A549 (cell line): ENCODE measurements around the gene ASCL2. TPM values are rescaled to one million over a fixed set of nuclear protein-coding genes. Genes with fewer than 3 reads are reported as not detected.

Experiments used
- ATAC-seq, 2 experiments: fragments of 200-7000 bp in 1 of 2; fragments of >200 bp in 1 of 2; cut with Nextera tagmentation in 1 of 2; cut with Tn5 transposase in 1 of 2; 3 replicates each; pipeline versions ENCODE4 v1.8.0 to v1.9.1; 2018 to 2020; ENCODE audit warnings: mild to moderate bottlenecking in 1 of 2, moderate library complexity in 1 of 2
- CTCF ChIA-PET: fragments of 300-600 bp; sonication (Branson Sonifier 250); formaldehyde crosslinking; extraction: SDS; loops from one replicate; lab custom pipeline; 2021; ENCODE audit warnings: antibody characterized with exemption, inconsistent platforms; lab: Yijun Ruan, JAX
- POLR2A ChIA-PET: fragments of 350-600 bp; formaldehyde crosslinking; extraction: SDS; loops from one replicate; lab custom pipeline; 2021; ENCODE audit warnings: antibody characterized with exemption, inconsistent platforms; lab: Yijun Ruan, JAX
- DNase-seq, 2 experiments: peaks; one replicate each; pipeline versions ENCODE4 v3.0.0 to v3.0.0-alpha.2; 2011 to 2016; ENCODE audit warnings: low read depth in 1 of 2, low spot score in 1 of 2
- FAIRE-seq: peaks from 2 replicates; lab custom pipeline; 2011; peaks lifted over from hg19 to GRCh38; lab: Jason Lieb, UNC
- H3K27ac ChIP-seq, 2 experiments: fragments of >200 bp; sonication (Bioruptor Twin); formaldehyde crosslinking; 3 replicates each; pipeline ENCODE4 v1.5.1; 2016 to 2017
- H3K4me1 ChIP-seq: fragments of >200 bp; sonication (Bioruptor Twin); formaldehyde crosslinking; 3 replicates; pipeline ENCODE4 v1.6.1; 2016
- H3K4me2 ChIP-seq: fragments of >200 bp; sonication (Bioruptor Twin); formaldehyde crosslinking; 3 replicates; pipeline ENCODE4 v1.6.1; 2016
- H3K4me3 ChIP-seq: fragments of >200 bp; sonication (Bioruptor Twin); formaldehyde crosslinking; 3 replicates; pipeline ENCODE4 v1.5.1; 2016
- H3K9me3 ChIP-seq: fragments of >200 bp; sonication (Bioruptor Twin); formaldehyde crosslinking; 3 replicates; pipeline ENCODE4 v1.6.1; 2016
- CBX2 ChIP-seq: fragments of 200-600 bp; sonication (generic); IDR thresholded peaks from 2 replicates; pipeline ENCODE4 v1.6.1; 2016; ENCODE audit warnings: low read depth, mild to moderate bottlenecking, borderline replicate concordance
- CEBPB ChIP-seq, 2 experiments: fragments of >200 bp in 1 of 2; sonication (Bioruptor Twin) in 1 of 2; formaldehyde crosslinking in 1 of 2; IDR thresholded peaks; 2 replicates each; pipeline ENCODE4 v1.6.1; 2012 to 2016
- EHF ChIP-seq: fragments of 250-450 bp; sonication (Bioruptor Pico); IDR thresholded peaks from 2 replicates; pipeline ENCODE4 v1.5.0; 2020; ENCODE audit warnings: mild to moderate bottlenecking
- EHMT2 ChIP-seq: fragments of 200-600 bp; sonication (generic); IDR thresholded peaks from 2 replicates; pipeline ENCODE4 v1.6.1; 2016; ENCODE audit warnings: antibody characterized with exemption, low read depth, mild to moderate bottlenecking, moderate library complexity
- ESRRA ChIP-seq: fragments of 150-350 bp; IDR thresholded peaks from 2 replicates; pipeline ENCODE4 v1.6.1; 2014; ENCODE audit warnings: mild to moderate bottlenecking, low read length, borderline replicate concordance
- FOSL2 ChIP-seq, 2 experiments: fragments of 450-650 bp in 1 of 2; fragments of >200 bp in 1 of 2; sonication (Bioruptor Twin) in 1 of 2; formaldehyde crosslinking; IDR thresholded peaks; 2 replicates each; pipeline versions ENCODE4 v1.5.0 to v1.6.1; 2016 to 2020; ENCODE audit warnings: mild to moderate bottlenecking in 1 of 2, moderate library complexity in 1 of 2
- FOXS1 ChIP-seq: fragments of 250-450 bp; sonication (Bioruptor Pico); IDR thresholded peaks from 2 replicates; pipeline ENCODE4 v1.5.0; 2020; ENCODE audit warnings: mild to moderate bottlenecking, moderate library complexity
- HDAC2 ChIP-seq: fragments of 200-600 bp; sonication (generic); IDR thresholded peaks from 2 replicates; pipeline ENCODE4 v1.6.1; 2016
- HEYL ChIP-seq: fragments of 250-450 bp; sonication (Bioruptor Pico); IDR thresholded peaks from 2 replicates; pipeline ENCODE4 v1.8.0; 2021; ENCODE audit warnings: mild to moderate bottlenecking, moderate library complexity
- HOXA7 ChIP-seq: fragments of 250-450 bp; sonication (Bioruptor Pico); IDR thresholded peaks from 2 replicates; pipeline ENCODE4 v1.5.0; 2020; ENCODE audit warnings: mild to moderate bottlenecking, moderate library complexity
- JUNB ChIP-seq: fragments of >200 bp; sonication (Bioruptor Twin); formaldehyde crosslinking; IDR thresholded peaks from 2 replicates; pipeline ENCODE4 v1.6.1; 2016
- KDM5A ChIP-seq: fragments of 200-600 bp; sonication (generic); IDR thresholded peaks from 2 replicates; pipeline ENCODE4 v1.6.1; 2016; ENCODE audit warnings: antibody characterized with exemption, mild to moderate bottlenecking
- MAFK ChIP-seq: fragments of 450-650 bp; IDR thresholded peaks from 2 replicates; pipeline ENCODE4 v1.6.1; 2014; ENCODE audit not compliant: partially characterized antibody
- MAZ ChIP-seq: fragments of 150-350 bp; IDR thresholded peaks from 2 replicates; pipeline ENCODE4 v1.6.1; 2014; ENCODE audit warnings: antibody characterized with exemption, low read depth, low read length, borderline replicate concordance
- NFE2L2 ChIP-seq: fragments of 150-350 bp; conservative IDR thresholded peaks from 2 replicates; pipeline ENCODE4 v1.6.1; 2014; ENCODE audit warnings: low read length
- NPAS2 ChIP-seq: fragments of 250-450 bp; sonication (Bioruptor Pico); IDR thresholded peaks from 2 replicates; pipeline ENCODE4 v1.8.0; 2022; ENCODE audit warnings: mild to moderate bottlenecking, moderate library complexity, borderline replicate concordance
- NR3C1 ChIP-seq: fragments of >200 bp; sonication (Bioruptor Twin); formaldehyde crosslinking; IDR thresholded peaks from 3 replicates; pipeline ENCODE4 v1.6.1; 2017
- RAD21 ChIP-seq, 2 experiments: fragments of >200 bp in 1 of 2; sonication (Bioruptor Twin) in 1 of 2; formaldehyde crosslinking in 1 of 2; IDR thresholded peaks in 1 of 2; conservative IDR thresholded peaks in 1 of 2; 2 replicates in 1 of 2; 3 replicates in 1 of 2; pipeline ENCODE4 v1.6.1; 2012 to 2018; ENCODE audit warnings: inconsistent platforms in 1 of 2
- REST ChIP-seq: fragments of 200-600 bp; sonication (generic); IDR thresholded peaks from 2 replicates; pipeline ENCODE4 v1.6.1; 2016; ENCODE audit warnings: antibody characterized with exemption, mild to moderate bottlenecking, moderate library complexity
- RFX5 ChIP-seq: fragments of 450-650 bp; IDR thresholded peaks from 2 replicates; pipeline ENCODE4 v1.7.1; 2014; ENCODE audit warnings: antibody characterized with exemption, mild to moderate bottlenecking, moderate library complexity
- RNF2 ChIP-seq: fragments of 200-600 bp; sonication (generic); IDR thresholded peaks from 2 replicates; pipeline ENCODE4 v1.6.1; 2016; ENCODE audit warnings: low read depth, mild to moderate bottlenecking, antibody characterized with exemption, moderate library complexity, borderline replicate concordance
- SMC3 ChIP-seq: fragments of >200 bp; sonication (Bioruptor Twin); formaldehyde crosslinking; IDR thresholded peaks from 3 replicates; pipeline ENCODE4 v1.6.1; 2018; ENCODE audit warnings: inconsistent platforms
- TFCP2L1 ChIP-seq: fragments of 250-450 bp; sonication (Bioruptor Pico); IDR thresholded peaks from 2 replicates; pipeline ENCODE4 v1.5.0; 2021; ENCODE audit warnings: mild to moderate bottlenecking
- ZFP36 ChIP-seq: fragments of 450-650 bp; IDR thresholded peaks from 2 replicates; pipeline ENCODE4 v1.6.1; 2014; ENCODE audit warnings: borderline replicate concordance; ENCODE audit not compliant: partially characterized antibody
- ZSCAN20 ChIP-seq: fragments of 250-450 bp; sonication (Bioruptor Pico); IDR thresholded peaks from 2 replicates; pipeline ENCODE4 v1.8.0; 2022; ENCODE audit warnings: mild to moderate bottlenecking, moderate library complexity
- WGBS: methylation state at CpG from one replicate; pipeline ENCODE4 v1.1.6; 2017; ENCODE audit errors: missing lambda C conversion rate; 5-methylcytosine and 5-hydroxymethylcytosine counted together
- polyA plus RNA-seq, 4 experiments: library from polyadenylated mRNA; depleted of rRNA in 3 of 4; stranded (reverse); fragments of >200 nt; fragmentation: RNase III in 1 of 4; extraction: RNeasy Plus Mini Kit Qiagen cat#74134 plus additional on column Dnase treatment in 1 of 4; gene quantifications; 2 replicates in 3 of 4; 3 replicates in 1 of 4; pipeline ENCODE4 v1.2.3, GENCODE V29; 2011 to 2017
- TF ChIP-seq, protein P1 (sequence below): fragments of >200 bp; sonication (Bioruptor Twin); formaldehyde crosslinking; IDR thresholded peaks from 3 replicates; pipeline ENCODE4 v1.5.1; 2016
- TF ChIP-seq, protein P2 (sequence below): IDR thresholded peaks from 2 replicates; pipeline ENCODE4 v1.6.1; 2012
- TF ChIP-seq, protein P3 (sequence below): fragments of 450-650 bp; IDR thresholded peaks from 2 replicates; pipeline ENCODE4 v1.6.1; 2014; ENCODE audit warnings: antibody characterized with exemption

Gene ASCL2
- polyA plus RNA-seq, 2 of the 4 experiments (the other 2 are of a cell fraction): not detected

- TF ChIP-seq REST: no peak
- TF ChIP-seq, all 56 proteins: peak for 0
These were observed 35.5 kb upstream of the ASCL2 start (continued) for GRCh38 chr11:2305788-2306451.

DNA sequence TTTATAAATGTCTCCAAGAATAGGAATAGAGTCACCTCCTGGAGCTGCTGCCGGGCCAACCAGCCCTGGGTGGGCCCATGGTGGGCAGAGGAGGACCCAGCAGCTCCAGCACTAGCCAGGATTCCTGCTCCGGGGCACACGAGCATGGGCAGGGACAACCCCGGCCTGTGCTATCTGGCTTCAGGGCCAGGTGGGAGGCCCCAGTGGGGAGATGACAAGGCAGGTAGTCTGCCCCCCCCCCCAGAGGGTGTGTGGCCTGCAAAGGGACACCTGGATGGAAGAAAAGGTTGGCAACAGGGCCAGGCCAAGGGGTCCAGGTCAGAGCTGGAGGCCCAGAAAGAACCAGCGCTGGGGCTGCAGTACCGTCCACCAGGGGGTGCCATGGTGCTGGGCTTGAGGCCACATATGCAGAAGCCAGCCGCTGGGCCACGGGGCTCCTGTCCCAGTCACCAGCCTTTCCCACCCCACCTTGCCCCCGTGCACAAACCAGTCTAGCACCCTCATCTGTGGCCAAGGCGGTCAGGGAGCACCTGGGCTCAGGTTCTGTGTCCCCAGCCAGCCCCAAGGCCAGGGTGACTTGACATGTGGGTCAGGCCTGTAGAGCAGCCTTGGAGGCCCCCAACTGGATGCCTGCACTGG, 34.9 kb upstream of the ASCL2 start:
- 0% methylated on average over 5 of the region's 10 CpGs for WGBS
- no peaks in the 10 kb centered on the region for H3K4me1 ChIP-seq
- TF ChIP-seq NR3C1: no peak
- no peak for TF ChIP-seq NPAS2 (CRISPR knock-in tag)
- no peak for TF ChIP-seq HDAC2
- TF ChIP-seq, protein P1, sequence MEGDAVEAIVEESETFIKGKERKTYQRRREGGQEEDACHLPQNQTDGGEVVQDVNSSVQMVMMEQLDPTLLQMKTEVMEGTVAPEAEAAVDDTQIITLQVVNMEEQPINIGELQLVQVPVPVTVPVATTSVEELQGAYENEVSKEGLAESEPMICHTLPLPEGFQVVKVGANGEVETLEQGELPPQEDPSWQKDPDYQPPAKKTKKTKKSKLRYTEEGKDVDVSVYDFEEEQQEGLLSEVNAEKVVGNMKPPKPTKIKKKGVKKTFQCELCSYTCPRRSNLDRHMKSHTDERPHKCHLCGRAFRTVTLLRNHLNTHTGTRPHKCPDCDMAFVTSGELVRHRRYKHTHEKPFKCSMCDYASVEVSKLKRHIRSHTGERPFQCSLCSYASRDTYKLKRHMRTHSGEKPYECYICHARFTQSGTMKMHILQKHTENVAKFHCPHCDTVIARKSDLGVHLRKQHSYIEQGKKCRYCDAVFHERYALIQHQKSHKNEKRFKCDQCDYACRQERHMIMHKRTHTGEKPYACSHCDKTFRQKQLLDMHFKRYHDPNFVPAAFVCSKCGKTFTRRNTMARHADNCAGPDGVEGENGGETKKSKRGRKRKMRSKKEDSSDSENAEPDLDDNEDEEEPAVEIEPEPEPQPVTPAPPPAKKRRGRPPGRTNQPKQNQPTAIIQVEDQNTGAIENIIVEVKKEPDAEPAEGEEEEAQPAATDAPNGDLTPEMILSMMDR: peak; percentile 81
- TF ChIP-seq ZFP36: no peak
- no peak for TF ChIP-seq TFCP2L1 (CRISPR knock-in tag)
- TF ChIP-seq HEYL (CRISPR knock-in tag): no peak
- TF ChIP-seq MAZ: no peak
- TF ChIP-seq JUNB: no peak
- TF ChIP-seq RNF2: no peak
- no peak for TF ChIP-seq CBX2
- TF ChIP-seq, protein P2, sequence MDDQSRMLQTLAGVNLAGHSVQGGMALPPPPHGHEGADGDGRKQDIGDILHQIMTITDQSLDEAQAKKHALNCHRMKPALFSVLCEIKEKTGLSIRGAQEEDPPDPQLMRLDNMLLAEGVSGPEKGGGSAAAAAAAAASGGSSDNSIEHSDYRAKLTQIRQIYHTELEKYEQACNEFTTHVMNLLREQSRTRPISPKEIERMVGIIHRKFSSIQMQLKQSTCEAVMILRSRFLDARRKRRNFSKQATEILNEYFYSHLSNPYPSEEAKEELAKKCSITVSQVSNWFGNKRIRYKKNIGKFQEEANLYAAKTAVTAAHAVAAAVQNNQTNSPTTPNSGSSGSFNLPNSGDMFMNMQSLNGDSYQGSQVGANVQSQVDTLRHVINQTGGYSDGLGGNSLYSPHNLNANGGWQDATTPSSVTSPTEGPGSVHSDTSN: no peak
- no peak for TF ChIP-seq MAFK
- TF ChIP-seq ZSCAN20: no peak
- no peak for TF ChIP-seq RFX5
- TF ChIP-seq NFE2L2: no peak
- no peak for TF ChIP-seq HOXA7 (CRISPR knock-in tag)
- TF ChIP-seq EHF: no peak
- TF ChIP-seq RAD21 (conservative IDR thresholded peaks at IDR 0.05 in 1 of 2, IDR thresholded peaks at IDR 0.05 in 1 of 2): peak; percentile 92 to 93
- TF ChIP-seq, protein P3, sequence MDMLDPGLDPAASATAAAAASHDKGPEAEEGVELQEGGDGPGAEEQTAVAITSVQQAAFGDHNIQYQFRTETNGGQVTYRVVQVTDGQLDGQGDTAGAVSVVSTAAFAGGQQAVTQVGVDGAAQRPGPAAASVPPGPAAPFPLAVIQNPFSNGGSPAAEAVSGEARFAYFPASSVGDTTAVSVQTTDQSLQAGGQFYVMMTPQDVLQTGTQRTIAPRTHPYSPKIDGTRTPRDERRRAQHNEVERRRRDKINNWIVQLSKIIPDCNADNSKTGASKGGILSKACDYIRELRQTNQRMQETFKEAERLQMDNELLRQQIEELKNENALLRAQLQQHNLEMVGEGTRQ: no peak
- peak; percentile 97 for TF ChIP-seq SMC3
- TF ChIP-seq ESRRA: no peak
- TF ChIP-seq EHMT2: no peak
- no peak for TF ChIP-seq FOXS1 (CRISPR knock-in tag)
- no peak for TF ChIP-seq FOSL2 (IDR thresholded peaks at IDR 0.05)
- TF ChIP-seq FOSL2 (CRISPR knock-in tag; IDR thresholded peaks at IDR 0.05): no peak
- TF ChIP-seq KDM5A: no peak
- TF ChIP-seq CEBPB (IDR thresholded peaks at IDR 0.05): no peak
- no peak overlapping the region for H3K4me2 ChIP-seq
- ChIA-PET CTCF (interaction anchor here (0.6 to 30.6 kb wide), 63 partner anchors 8 to 716 kb away, joined by 3 to 903 read pairs (median 5); partner anchors contain the start of gene TSSC4), POLR2A (interaction anchor here (1.3 kb wide), 1 partner anchor 73 kb away, joined by 7 read pairs; no protein-coding TSS in a partner anchor)
- peak; percentile 77 to 92 for ATAC-seq
- DNase-seq: peak; percentile 58 to 62
- no peak overlapping the region for H3K4me3 ChIP-seq
- no peak overlapping the region for H3K27ac ChIP-seq
- FAIRE-seq: no peak
- H3K9me3 ChIP-seq: no peaks in the 10 kb centered on the region
